ENCODE data around the gene LPIN1.

The LPIN1 gene

GRCh38 chr2:11740723-11741122 is 5.7 kb upstream of the LPIN1 start:
- TF ChIP-seq, protein P1, sequence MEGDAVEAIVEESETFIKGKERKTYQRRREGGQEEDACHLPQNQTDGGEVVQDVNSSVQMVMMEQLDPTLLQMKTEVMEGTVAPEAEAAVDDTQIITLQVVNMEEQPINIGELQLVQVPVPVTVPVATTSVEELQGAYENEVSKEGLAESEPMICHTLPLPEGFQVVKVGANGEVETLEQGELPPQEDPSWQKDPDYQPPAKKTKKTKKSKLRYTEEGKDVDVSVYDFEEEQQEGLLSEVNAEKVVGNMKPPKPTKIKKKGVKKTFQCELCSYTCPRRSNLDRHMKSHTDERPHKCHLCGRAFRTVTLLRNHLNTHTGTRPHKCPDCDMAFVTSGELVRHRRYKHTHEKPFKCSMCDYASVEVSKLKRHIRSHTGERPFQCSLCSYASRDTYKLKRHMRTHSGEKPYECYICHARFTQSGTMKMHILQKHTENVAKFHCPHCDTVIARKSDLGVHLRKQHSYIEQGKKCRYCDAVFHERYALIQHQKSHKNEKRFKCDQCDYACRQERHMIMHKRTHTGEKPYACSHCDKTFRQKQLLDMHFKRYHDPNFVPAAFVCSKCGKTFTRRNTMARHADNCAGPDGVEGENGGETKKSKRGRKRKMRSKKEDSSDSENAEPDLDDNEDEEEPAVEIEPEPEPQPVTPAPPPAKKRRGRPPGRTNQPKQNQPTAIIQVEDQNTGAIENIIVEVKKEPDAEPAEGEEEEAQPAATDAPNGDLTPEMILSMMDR (IDR thresholded peaks at IDR 0.05; ENCODE audit: low read depth, low read length): no peak
- Histone ChIP-seq H3K36me3 (no peaks in the 10 kb centered on the region), H3K4me3 (ENCODE audit: low read depth, low read length) (no peak overlapping the region), H3K27ac (no peak overlapping the region), H3K9me3 (ENCODE audit: severe bottlenecking) (no peaks in the 10 kb centered on the region), H3K27me3 (ENCODE audit: insufficient read depth, low read depth, severe bottlenecking) (no peaks in the 10 kb centered on the region)
- DNase-seq: no peak

GRCh38 chr2:11742317-11742701 is 4.1 kb upstream of the LPIN1 start:
- no peaks in the 10 kb centered on the region for H3K27me3 ChIP-seq (ENCODE audit: insufficient read depth, low read depth, severe bottlenecking)
- no peak for DNase-seq
- H3K27ac ChIP-seq: no peak overlapping the region
- no peaks in the 10 kb centered on the region for H3K9me3 ChIP-seq (ENCODE audit: severe bottlenecking)
- H3K4me3 ChIP-seq (ENCODE audit: low read depth, low read length): no peak overlapping the region
- H3K36me3 ChIP-seq: peaks cover 3% of the 10 kb centered on the region; the same call in 1 of the 2 replicates
- TF ChIP-seq, protein P1 (IDR thresholded peaks at IDR 0.05; ENCODE audit: low read depth, low read length): no peak

GRCh38 chr2:11742702-11743357 is 3.6 kb upstream of the LPIN1 start:
- no peak for DNase-seq
- Histone ChIP-seq H3K4me3 (ENCODE audit: low read depth, low read length) (no peak overlapping the region), H3K36me3 (peaks cover 3% of the 10 kb centered on the region; the same call in 1 of the 2 replicates), H3K9me3 (ENCODE audit: severe bottlenecking) (no peaks in the 10 kb centered on the region), H3K27me3 (ENCODE audit: insufficient read depth, low read depth, severe bottlenecking) (no peaks in the 10 kb centered on the region), H3K27ac (peak overlapping the region; percentile 90; the same call in 1 of the 2 replicates)
- TF ChIP-seq, protein P1 (IDR thresholded peaks at IDR 0.05; ENCODE audit: low read depth, low read length): no peak

GRCh38 chr2:11743366-11743765 is 3.1 kb upstream of the LPIN1 start:
- peak overlapping the region; percentile 90 for H3K27ac ChIP-seq
- no peaks in the 10 kb centered on the region for H3K27me3 ChIP-seq (ENCODE audit: insufficient read depth, low read depth, severe bottlenecking)
- TF ChIP-seq, protein P1 (IDR thresholded peaks at IDR 0.05; ENCODE audit: low read depth, low read length): no peak
- H3K9me3 ChIP-seq (ENCODE audit: severe bottlenecking): no peaks in the 10 kb centered on the region
- H3K4me3 ChIP-seq (ENCODE audit: low read depth, low read length): no peak overlapping the region
- peaks cover 3% of the 10 kb centered on the region; the same call in 1 of the 2 replicates for H3K36me3 ChIP-seq
- no peak for DNase-seq

DNA sequence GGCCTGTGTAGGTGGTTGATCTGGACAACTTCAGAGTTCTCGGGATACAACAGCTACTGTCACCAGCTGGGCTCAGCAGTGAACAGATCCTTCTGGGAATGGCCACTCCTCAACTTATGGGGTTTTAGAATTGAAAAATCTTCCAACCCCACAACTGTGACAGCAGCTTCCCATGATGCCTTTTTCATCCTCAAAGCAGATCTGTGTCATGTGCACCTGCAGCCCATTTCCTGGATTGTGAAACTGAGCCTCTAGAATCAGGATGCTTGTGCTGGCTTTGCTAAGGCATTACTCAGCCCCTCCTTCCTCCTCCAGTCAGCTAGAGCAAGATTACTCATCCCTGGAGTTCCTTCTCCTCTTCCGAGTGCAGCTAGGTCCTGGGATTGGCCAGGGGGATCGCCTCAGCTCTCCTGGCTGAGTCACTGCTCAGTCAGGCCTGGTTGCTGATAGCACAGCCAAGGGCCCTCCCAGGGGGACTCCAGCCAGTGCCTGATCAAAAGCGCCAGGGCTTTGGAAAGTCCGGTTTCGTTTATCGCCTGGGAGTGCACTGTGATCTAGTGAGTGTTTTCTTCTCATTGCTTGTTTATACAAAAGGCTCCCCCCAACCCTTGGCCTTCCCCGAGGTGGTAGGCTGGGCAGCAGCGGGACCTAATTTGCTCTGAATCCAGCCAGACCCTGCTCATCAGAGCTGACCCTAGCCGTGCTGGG is 2.4 kb upstream of the LPIN1 start:
- Histone ChIP-seq H3K36me3 (peaks cover 3% of the 10 kb centered on the region; the same call in 1 of the 2 replicates), H3K27ac (peak overlapping the region; percentile 90), H3K9me3 (ENCODE audit: severe bottlenecking) (no peaks in the 10 kb centered on the region), H3K4me3 (ENCODE audit: low read depth, low read length) (peak overlapping the region; percentile 35), H3K27me3 (ENCODE audit: insufficient read depth, low read depth, severe bottlenecking) (no peaks in the 10 kb centered on the region)
- TF ChIP-seq, protein P1 (IDR thresholded peaks at IDR 0.05; ENCODE audit: low read depth, low read length): no peak
- peak; percentile 98 for DNase-seq
